Tibial artery (tissue), 4 donors: Measurements from ENCODE around the gene MAGI2.

Experiments used
- DNase-seq, 2 donors: peaks; one replicate each; pipeline ENCODE4 v3.0.0-alpha.2; 2019
- H3K27ac ChIP-seq, 2 donors: fragments of 200-600 bp; sonication (generic) in 1 of 2; 1 replicate in 1 of 2; 2 replicates in 1 of 2; pipeline ENCODE4 v1.5.1; 2018 to 2019; ENCODE audit warnings: mild to moderate bottlenecking in 1 of 2
- H3K27me3 ChIP-seq, 2 donors: fragments of 200-600 bp; sonication (generic) in 1 of 2; one replicate each; pipeline versions ENCODE4 v1.5.1 to v1.6.0; 2016 to 2019
- H3K36me3 ChIP-seq, 3 donors: fragments of 200-600 bp; sonication (generic) in 2 of 3; one replicate each; pipeline ENCODE4 v1.5.1; 2016 to 2019; ENCODE audit warnings: mild to moderate bottlenecking in 2 of 3
- H3K4me1 ChIP-seq, 4 donors: fragments of 200-600 bp; sonication (generic) in 2 of 4; 1 replicate in 3 of 4; 2 replicates in 1 of 4; pipeline ENCODE4 v1.5.1; 2016 to 2019
- H3K4me3 ChIP-seq, 2 donors: fragments of 200-600 bp; sonication (generic) in 1 of 2; 1 replicate in 1 of 2; 2 replicates in 1 of 2; pipeline ENCODE4 v1.5.1; 2018 to 2019; ENCODE audit warnings: mild to moderate bottlenecking in 2 of 2
- H3K9me3 ChIP-seq, 3 donors: fragments of 200-600 bp; sonication (generic) in 1 of 3; one replicate each; pipeline ENCODE4 v1.5.1; 2016 to 2019
- CTCF ChIP-seq, 2 experiments: fragments of 200-600 bp in 1 of 2; fragments of 450-650 bp in 1 of 2; IDR thresholded peaks; one replicate each; pipeline ENCODE4 v1.5.1; 2017 to 2019; ENCODE audit warnings: antibody characterized with exemption in 2 of 2, mild to moderate bottlenecking in 1 of 2, moderate library complexity in 1 of 2
- intact Hi-C: fragments of 100-400 bp; cut with DNase I; formaldehyde crosslinking; loops from one replicate; pipeline ENCODE4 v1.15.0; 2023; ENCODE audit warnings: low total_unique reads

MAGI2 gene

GRCh38 chr7:78112488-78112887 is 1341.0 kb downstream of the MAGI2 start:
- Histone ChIP-seq H3K27ac (no peak overlapping the region), H3K27me3 (no peaks in the 10 kb centered on the region), H3K4me3 (no peak overlapping the region), H3K36me3 (peaks cover 0 to 6% (median 4%) of the 10 kb centered on the region in 3 donors), H3K9me3 (no peaks in the 10 kb centered on the region), H3K4me1 (no peaks in the 10 kb centered on the region)
- DNase-seq: no peak
- TF ChIP-seq CTCF (IDR thresholded peaks at IDR 0.05): no peak
- intact Hi-C loops: no loop called here

GRCh38 chr7:78111386-78111785 is 1342.1 kb downstream of the MAGI2 start:
- no peak for TF ChIP-seq CTCF (IDR thresholded peaks at IDR 0.05)
- H3K27me3 ChIP-seq: no peaks in the 10 kb centered on the region
- H3K36me3 ChIP-seq: peaks cover 0 to 6% (median 4%) of the 10 kb centered on the region in 3 donors
- H3K27ac ChIP-seq: no peak overlapping the region
- H3K4me3 ChIP-seq: no peak overlapping the region
- intact Hi-C loops: no loop called here
- H3K9me3 ChIP-seq: no peaks in the 10 kb centered on the region
- DNase-seq: no peak
- H3K4me1 ChIP-seq: no peaks in the 10 kb centered on the region

- no peak for DNase-seq
- intact Hi-C loops: no loop called here
- H3K36me3 ChIP-seq: no peaks in the 10 kb centered on the region
- H3K27me3 ChIP-seq: no peaks in the 10 kb centered on the region
- H3K27ac ChIP-seq: no peak overlapping the region
- TF ChIP-seq CTCF (IDR thresholded peaks at IDR 0.05): no peak
- H3K9me3 ChIP-seq: no peaks in the 10 kb centered on the region
- peaks cover 0 to 23% (median 11%) of the 10 kb centered on the region in 4 donors for H3K4me1 ChIP-seq
- no peak overlapping the region for H3K4me3 ChIP-seq
These were observed 1350.0 kb downstream of the MAGI2 start for GRCh38 chr7:78103475-78103874.

GRCh38 chr7:78101076-78101475 is 1352.4 kb downstream of the MAGI2 start:
- H3K36me3 ChIP-seq: no peaks in the 10 kb centered on the region
- peaks cover 0 to 23% (median 11%) of the 10 kb centered on the region in 4 donors for H3K4me1 ChIP-seq
- H3K27me3 ChIP-seq: no peaks in the 10 kb centered on the region
- no peak for DNase-seq
- H3K9me3 ChIP-seq: no peaks in the 10 kb centered on the region
- intact Hi-C loops: no loop called here
- no peak overlapping the region for H3K4me3 ChIP-seq
- H3K27ac ChIP-seq: no peak overlapping the region
- no peak for TF ChIP-seq CTCF (IDR thresholded peaks at IDR 0.05)

GRCh38 chr7:78099715-78100394 is 1353.6 kb downstream of the MAGI2 start:
- H3K36me3 ChIP-seq: no peaks in the 10 kb centered on the region
- H3K27ac ChIP-seq: peak overlapping the region; percentile 6 to 43
- intact Hi-C loops: no loop called here
- H3K9me3 ChIP-seq: no peaks in the 10 kb centered on the region
- H3K4me3 ChIP-seq: no peak overlapping the region
- H3K27me3 ChIP-seq: no peaks in the 10 kb centered on the region
- peaks cover 0 to 23% (median 11%) of the 10 kb centered on the region in 4 donors for H3K4me1 ChIP-seq
- TF ChIP-seq CTCF (IDR thresholded peaks at IDR 0.05): no peak
- no peak for DNase-seq
